ENCODE data around the gene LIPH. TPM values are rescaled to one million over a fixed set of nuclear protein-coding genes. Genes with fewer than 3 reads are reported as not detected.
"Not testable (repeated sequence)": the region's sequence is repeated elsewhere in the genome, so short reads cannot be mapped to it uniquely, and the experiment has no call there.

Gene LIPH
- polyA plus RNA-seq, 1 experiment: 0.06 TPM

GRCh38 chr3:185473290-185473815 lies 79.0 kb downstream of the LIPH start:
- H3K9me3 ChIP-seq (ENCODE audit: control insufficient read depth, insufficient read depth, low read length): no peaks in the 10 kb centered on the region
- no peak for TF ChIP-seq CTCF (IDR thresholded peaks at IDR 0.05; ENCODE audit: low read depth, low read length)
- no peaks in the 10 kb centered on the region for H3K27me3 ChIP-seq (ENCODE audit: control insufficient read depth, insufficient read depth, low read length)
- DNase-seq (ENCODE audit: low read depth, low spot score): no peak
- CTCF ChIA-PET: no interaction called here
- H3K4me3 ChIP-seq (ENCODE audit: low read depth, low read length): no peak overlapping the region
- POLR2A ChIA-PET: no interaction called here
- no peak overlapping the region for H3K27ac ChIP-seq (ENCODE audit: low read depth, low read length)

- Histone ChIP-seq H3K27ac (ENCODE audit: low read depth, low read length) (no peak overlapping the region), H3K4me3 (ENCODE audit: low read depth, low read length) (no peak overlapping the region), H3K9me3 (ENCODE audit: control insufficient read depth, insufficient read depth, low read length) (no peaks in the 10 kb centered on the region), H3K27me3 (ENCODE audit: control insufficient read depth, insufficient read depth, low read length) (no peaks in the 10 kb centered on the region)
- ChIA-PET POLR2A (no interaction called here), CTCF (interaction anchor here (1.1 to 1.8 kb wide), 2 partner anchors 9 to 10 kb away, joined by 5 to 10 read pairs; no protein-coding TSS in a partner anchor)
- TF ChIP-seq CTCF (IDR thresholded peaks at IDR 0.05; ENCODE audit: low read depth, low read length): no peak
- no peak for DNase-seq (ENCODE audit: low read depth, low spot score)
Measured at GRCh38 chr3:185470323-185470722, 82.1 kb downstream of the LIPH start.

GRCh38 chr3:185469542-185469941 lies 82.8 kb downstream of the LIPH start:
- Histone ChIP-seq H3K27me3 (ENCODE audit: control insufficient read depth, insufficient read depth, low read length) (no peaks in the 10 kb centered on the region), H3K4me3 (ENCODE audit: low read depth, low read length) (no peak overlapping the region), H3K27ac (ENCODE audit: low read depth, low read length) (no peak overlapping the region), H3K9me3 (ENCODE audit: control insufficient read depth, insufficient read depth, low read length) (no peaks in the 10 kb centered on the region)
- ChIA-PET CTCF (interaction anchor here (1.8 kb wide), 1 partner anchor 9 kb away, joined by 10 read pairs; no protein-coding TSS in a partner anchor), POLR2A (no interaction called here)
- DNase-seq (ENCODE audit: low read depth, low spot score): no peak
- no peak for TF ChIP-seq CTCF (IDR thresholded peaks at IDR 0.05; ENCODE audit: low read depth, low read length)

GRCh38 chr3:185466123-185466522 lies 86.3 kb downstream of the LIPH start:
- CTCF ChIA-PET: interaction anchor here (0.6 to 0.7 kb wide), 2 partner anchors 46 to 1015 kb away, joined by 3 to 4 read pairs; no protein-coding TSS in a partner anchor
- H3K9me3 ChIP-seq (ENCODE audit: control insufficient read depth, insufficient read depth, low read length); H3K27ac ChIP-seq (ENCODE audit: low read depth, low read length); POLR2A ChIA-PET; H3K4me3 ChIP-seq (ENCODE audit: low read depth, low read length); H3K27me3 ChIP-seq (ENCODE audit: control insufficient read depth, insufficient read depth, low read length); DNase-seq (ENCODE audit: low read depth, low spot score): not testable (repeated sequence)

- no peak for TF ChIP-seq CTCF (IDR thresholded peaks at IDR 0.05; ENCODE audit: low read depth, low read length)
- H3K27ac ChIP-seq (ENCODE audit: low read depth, low read length): no peak overlapping the region
- H3K9me3 ChIP-seq (ENCODE audit: control insufficient read depth, insufficient read depth, low read length): no peaks in the 10 kb centered on the region
- no peaks in the 10 kb centered on the region for H3K27me3 ChIP-seq (ENCODE audit: control insufficient read depth, insufficient read depth, low read length)
- ChIA-PET POLR2A (no interaction called here), CTCF (interaction anchor here (0.6 to 0.7 kb wide), 2 partner anchors 46 to 1014 kb away, joined by 3 to 4 read pairs; no protein-coding TSS in a partner anchor)
- no peak for DNase-seq (ENCODE audit: low read depth, low spot score)
- no peak overlapping the region for H3K4me3 ChIP-seq (ENCODE audit: low read depth, low read length)
Measured at GRCh38 chr3:185465471-185465870, 86.9 kb downstream of the LIPH start.
